ENCODE measurements around the gene PIGH.
"Not testable (repeated sequence)": the region's sequence is repeated elsewhere in the genome, so short reads cannot be mapped to it uniquely, and the experiment has no call there.

PIGH gene

DNA sequence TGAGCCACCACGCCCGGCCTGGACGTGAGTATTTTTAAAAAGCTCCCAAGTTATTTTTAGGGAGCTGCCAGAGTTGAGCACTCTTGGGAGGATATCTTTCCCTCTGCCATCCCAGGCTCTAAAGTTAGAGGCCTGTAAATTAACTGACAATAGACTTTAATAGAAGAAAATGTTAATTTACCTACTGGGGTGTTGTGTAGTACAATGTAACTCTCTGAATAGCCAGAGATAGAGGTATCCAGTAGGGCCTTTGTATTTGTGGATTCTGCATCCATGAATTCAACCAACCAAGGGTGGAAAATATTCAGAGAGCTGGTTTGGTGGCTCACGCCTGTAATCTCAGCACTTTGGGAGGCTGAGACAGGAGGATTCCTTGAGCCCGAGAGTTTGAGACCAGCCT, 7.6 kb upstream of the PIGH start:
- Histone ChIP-seq H3K9me3 (ENCODE audit: severe bottlenecking) (no peaks in the 10 kb centered on the region), H3K4me3 (ENCODE audit: low read depth, low read length) (no peak overlapping the region), H3K27me3 (ENCODE audit: insufficient read depth, low read depth, severe bottlenecking) (no peaks in the 10 kb centered on the region), H3K36me3 (no peaks in the 10 kb centered on the region), H3K27ac (no peak overlapping the region)
- TF ChIP-seq, protein P1, sequence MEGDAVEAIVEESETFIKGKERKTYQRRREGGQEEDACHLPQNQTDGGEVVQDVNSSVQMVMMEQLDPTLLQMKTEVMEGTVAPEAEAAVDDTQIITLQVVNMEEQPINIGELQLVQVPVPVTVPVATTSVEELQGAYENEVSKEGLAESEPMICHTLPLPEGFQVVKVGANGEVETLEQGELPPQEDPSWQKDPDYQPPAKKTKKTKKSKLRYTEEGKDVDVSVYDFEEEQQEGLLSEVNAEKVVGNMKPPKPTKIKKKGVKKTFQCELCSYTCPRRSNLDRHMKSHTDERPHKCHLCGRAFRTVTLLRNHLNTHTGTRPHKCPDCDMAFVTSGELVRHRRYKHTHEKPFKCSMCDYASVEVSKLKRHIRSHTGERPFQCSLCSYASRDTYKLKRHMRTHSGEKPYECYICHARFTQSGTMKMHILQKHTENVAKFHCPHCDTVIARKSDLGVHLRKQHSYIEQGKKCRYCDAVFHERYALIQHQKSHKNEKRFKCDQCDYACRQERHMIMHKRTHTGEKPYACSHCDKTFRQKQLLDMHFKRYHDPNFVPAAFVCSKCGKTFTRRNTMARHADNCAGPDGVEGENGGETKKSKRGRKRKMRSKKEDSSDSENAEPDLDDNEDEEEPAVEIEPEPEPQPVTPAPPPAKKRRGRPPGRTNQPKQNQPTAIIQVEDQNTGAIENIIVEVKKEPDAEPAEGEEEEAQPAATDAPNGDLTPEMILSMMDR (IDR thresholded peaks at IDR 0.05; ENCODE audit: low read depth, low read length): no peak
- no peak for DNase-seq

DNA sequence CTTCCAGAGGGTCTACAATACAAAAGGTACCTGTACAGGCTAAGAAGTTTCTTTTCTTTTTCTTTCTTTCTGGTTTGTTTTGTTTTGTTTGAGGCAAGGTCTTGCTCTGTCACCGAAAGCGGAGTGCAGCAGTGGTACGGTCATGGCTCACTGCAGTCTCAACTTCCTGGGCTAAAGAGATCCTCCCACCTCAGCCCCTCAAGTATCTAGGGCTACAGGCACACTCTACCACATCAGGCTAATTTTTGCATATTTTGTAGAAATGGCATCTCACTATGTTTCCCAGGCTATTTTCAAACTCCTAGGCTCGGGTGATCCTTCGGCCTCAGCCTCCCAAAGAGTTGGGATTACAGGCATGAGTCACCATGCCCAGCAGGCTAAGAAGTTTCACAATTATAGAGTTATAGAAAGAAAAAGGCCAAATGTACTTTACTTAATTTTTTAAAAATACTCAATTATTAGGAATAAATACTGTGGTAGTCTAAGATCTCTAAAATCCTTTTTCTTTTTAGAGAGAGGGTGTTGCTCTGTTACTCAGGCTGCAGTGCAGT, 3.0 kb upstream of the PIGH start:
- no peaks in the 10 kb centered on the region for H3K36me3 ChIP-seq

DNA sequence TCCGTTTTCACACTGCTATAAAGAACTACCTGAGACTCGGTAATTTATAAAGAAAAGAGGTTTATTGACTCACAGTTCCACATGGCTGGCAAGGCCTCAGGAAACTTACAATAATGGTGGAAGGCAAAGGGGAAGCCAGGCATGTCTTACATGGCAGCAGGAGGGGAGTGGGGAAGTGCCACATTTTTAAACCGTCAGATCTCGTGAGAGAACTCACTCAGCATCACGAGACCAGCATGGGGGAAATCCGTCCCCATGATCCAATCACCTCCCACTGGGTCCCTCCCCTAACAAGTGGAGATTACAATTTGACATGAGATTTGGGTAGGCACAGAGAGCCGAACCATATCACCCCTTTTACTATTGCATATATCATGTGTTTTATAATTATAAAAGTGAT, 2.0 kb upstream of the PIGH start:
- H3K27ac ChIP-seq: no peak overlapping the region
- TF ChIP-seq, protein P1 (IDR thresholded peaks at IDR 0.05; ENCODE audit: low read depth, low read length): no peak
- peaks cover 3% of the 10 kb centered on the region for H3K9me3 ChIP-seq (ENCODE audit: severe bottlenecking)
- no peaks in the 10 kb centered on the region for H3K27me3 ChIP-seq (ENCODE audit: insufficient read depth, low read depth, severe bottlenecking)
- DNase-seq: no peak
- H3K4me3 ChIP-seq (ENCODE audit: low read depth, low read length): no peak overlapping the region
- no peaks in the 10 kb centered on the region for H3K36me3 ChIP-seq

More for the DNA sequence above, 3.0 kb upstream of the PIGH start:
- no peak overlapping the region for H3K4me3 ChIP-seq (ENCODE audit: low read depth, low read length)
- peaks cover 3% of the 10 kb centered on the region for H3K9me3 ChIP-seq (ENCODE audit: severe bottlenecking)
- H3K27me3 ChIP-seq (ENCODE audit: insufficient read depth, low read depth, severe bottlenecking): no peaks in the 10 kb centered on the region
- TF ChIP-seq, protein P1 (IDR thresholded peaks at IDR 0.05; ENCODE audit: low read depth, low read length): no peak
- no peak for DNase-seq
- no peak overlapping the region for H3K27ac ChIP-seq

DNA sequence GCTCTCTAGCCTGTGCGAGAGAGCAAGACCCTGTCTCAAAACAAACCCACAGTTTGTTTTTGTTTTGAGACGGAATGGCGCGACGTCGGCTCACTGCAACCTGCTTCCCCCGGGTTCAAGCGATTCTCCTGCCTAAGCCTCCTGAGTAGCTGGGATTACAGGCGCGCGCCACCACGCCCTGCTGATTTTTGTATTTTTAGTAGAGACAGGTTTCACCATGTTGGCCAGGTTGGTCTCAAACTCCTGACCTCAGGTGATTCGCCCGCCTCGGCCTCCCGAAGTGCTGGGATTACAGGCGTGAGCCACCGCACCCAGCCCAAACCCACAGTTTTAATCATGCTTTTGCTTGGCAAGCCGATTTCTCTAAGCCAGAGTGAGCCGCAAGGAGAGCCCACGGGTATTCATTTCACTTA, 500 bp upstream of the PIGH start:
- not testable (repeated sequence) for H3K27me3 ChIP-seq (ENCODE audit: insufficient read depth, low read depth, severe bottlenecking)
- H3K4me3 ChIP-seq (ENCODE audit: low read depth, low read length): peak overlapping the region; percentile 95
- peak overlapping the region; percentile 8; the same call in 1 of the 2 replicates for H3K27ac ChIP-seq

DNA sequence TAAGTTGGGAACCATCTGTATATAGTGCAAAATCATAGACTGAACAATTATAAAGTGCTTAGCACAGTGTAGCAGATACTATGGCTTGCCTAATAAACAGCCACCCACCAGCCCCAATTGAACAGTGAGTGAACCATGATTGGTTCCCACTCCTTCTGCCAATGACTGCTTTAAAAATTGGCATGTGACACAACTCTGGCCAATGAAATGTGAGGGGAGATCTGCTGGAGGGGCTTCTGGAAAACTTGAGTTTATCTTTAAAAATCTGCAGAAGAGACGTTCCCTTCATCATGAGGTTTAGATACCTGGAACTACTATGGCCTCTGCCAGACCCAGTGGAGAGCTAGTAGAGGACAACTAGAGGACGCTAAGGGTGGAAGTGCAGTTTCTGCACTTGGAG, 4.7 kb downstream of the PIGH start:
- TF ChIP-seq, protein P1 (IDR thresholded peaks at IDR 0.05; ENCODE audit: low read depth, low read length): no peak
- no peaks in the 10 kb centered on the region for H3K27me3 ChIP-seq (ENCODE audit: insufficient read depth, low read depth, severe bottlenecking)
- no peaks in the 10 kb centered on the region for H3K9me3 ChIP-seq (ENCODE audit: severe bottlenecking)
- no peak for DNase-seq
- no peak overlapping the region for H3K4me3 ChIP-seq (ENCODE audit: low read depth, low read length)
- peaks cover 20% of the 10 kb centered on the region for H3K36me3 ChIP-seq
- H3K27ac ChIP-seq: no peak overlapping the region

More for the DNA sequence above, 500 bp upstream of the PIGH start:
- not testable (repeated sequence) for H3K9me3 ChIP-seq (ENCODE audit: severe bottlenecking); H3K36me3 ChIP-seq; DNase-seq

DNA sequence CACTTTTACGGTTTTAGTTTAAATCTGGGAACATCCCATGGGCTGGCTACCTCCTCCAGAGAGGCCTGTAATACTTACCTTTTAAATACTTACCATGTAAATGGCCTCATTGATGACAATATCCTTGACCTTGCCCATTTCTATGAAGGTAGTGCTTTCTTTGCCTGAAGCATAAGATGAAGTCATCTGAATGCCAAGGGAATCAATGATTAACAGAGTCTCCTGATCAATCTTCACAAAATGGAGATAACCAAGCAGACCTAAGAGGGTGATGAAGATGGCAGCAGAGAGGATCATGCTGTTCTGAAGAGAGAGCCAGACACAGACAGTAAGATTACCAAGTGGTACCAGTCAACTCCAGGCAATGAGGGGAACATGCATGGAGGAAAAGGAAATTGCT, 6.4 kb downstream of the PIGH start:
- not testable (repeated sequence) for H3K27me3 ChIP-seq (ENCODE audit: insufficient read depth, low read depth, severe bottlenecking); H3K9me3 ChIP-seq (ENCODE audit: severe bottlenecking); H3K27ac ChIP-seq; DNase-seq; H3K4me3 ChIP-seq (ENCODE audit: low read depth, low read length)
- H3K36me3 ChIP-seq: peaks cover 23% of the 10 kb centered on the region

DNA sequence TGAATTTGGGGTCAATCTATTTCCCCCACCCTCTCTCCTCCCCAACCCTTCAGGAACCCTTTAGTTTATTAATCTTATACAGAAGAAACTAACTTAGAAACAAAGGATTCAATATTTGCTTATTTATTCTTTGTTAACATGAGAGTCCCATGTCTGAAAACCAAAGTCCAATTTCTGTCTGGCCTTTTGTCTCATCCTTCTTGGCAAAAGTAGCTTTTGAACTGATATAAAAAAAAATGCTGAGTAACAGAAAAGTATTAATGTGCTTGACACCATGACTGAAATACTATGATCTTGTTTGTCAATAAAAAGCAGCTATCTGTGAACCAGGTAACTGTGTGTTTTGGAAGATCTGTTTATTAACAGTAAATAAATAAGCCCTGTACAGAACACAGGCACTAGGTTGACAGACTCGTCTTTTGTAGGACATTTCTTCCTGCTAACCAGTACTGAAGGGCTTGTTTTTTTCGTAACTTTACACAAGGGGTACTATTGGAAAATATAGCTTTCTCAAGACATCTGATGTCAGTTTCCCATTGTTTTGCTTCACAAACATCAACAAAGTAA, 10.8 kb downstream of the PIGH start:
- H3K4me3 ChIP-seq (ENCODE audit: low read depth, low read length): no peak overlapping the region
- H3K27ac ChIP-seq: no peak overlapping the region
- no peaks in the 10 kb centered on the region for H3K27me3 ChIP-seq (ENCODE audit: insufficient read depth, low read depth, severe bottlenecking)
- DNase-seq: no peak
- peaks cover 23% of the 10 kb centered on the region for H3K36me3 ChIP-seq
- H3K9me3 ChIP-seq (ENCODE audit: severe bottlenecking): no peaks in the 10 kb centered on the region
- TF ChIP-seq, protein P1 (IDR thresholded peaks at IDR 0.05; ENCODE audit: low read depth, low read length): no peak

Data from WERI-Rb-1 (cell line).